Retinal pigment epithelial cell (primary cell): ENCODE results near the gene MTPN.

Experiments
- DNase-seq: peaks from one replicate; pipeline ENCODE4 v3.0.0-alpha.2; 2010; ENCODE audit warnings: low read depth
- H3K4me3 ChIP-seq: 2 replicates; pipeline ENCODE4 v1.5.1; 2011; ENCODE audit warnings: mild to moderate bottlenecking, low read length, control low read depth, moderate library complexity
- TF ChIP-seq, protein P1 (sequence below): conservative IDR thresholded peaks from 2 replicates; pipeline ENCODE4 v1.5.1; 2011; ENCODE audit warnings: low read depth, low read length, control low read depth, inconsistent platforms

Gene MTPN

DNA sequence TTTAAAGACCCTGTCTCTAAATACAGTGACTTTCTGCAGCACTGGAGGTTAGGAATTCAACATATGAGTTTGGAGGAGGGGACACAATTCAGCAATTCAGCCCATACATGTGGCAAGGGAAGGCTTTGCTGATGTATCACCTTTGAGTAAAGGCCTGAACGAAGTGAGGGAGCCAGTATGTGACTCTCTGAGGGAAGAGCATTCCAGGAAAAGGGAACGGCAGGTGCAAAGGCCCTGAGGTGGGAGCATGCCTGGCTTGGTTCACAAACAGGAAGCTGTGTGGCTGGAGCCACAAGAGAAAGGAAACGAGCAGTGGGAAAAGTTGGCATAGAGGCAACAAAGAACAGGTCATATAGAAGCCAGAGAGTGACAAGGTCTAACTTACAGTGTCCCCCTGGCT lies 72.9 kb downstream of the MTPN start:
- no peak overlapping the region for H3K4me3 ChIP-seq
- TF ChIP-seq, protein P1, sequence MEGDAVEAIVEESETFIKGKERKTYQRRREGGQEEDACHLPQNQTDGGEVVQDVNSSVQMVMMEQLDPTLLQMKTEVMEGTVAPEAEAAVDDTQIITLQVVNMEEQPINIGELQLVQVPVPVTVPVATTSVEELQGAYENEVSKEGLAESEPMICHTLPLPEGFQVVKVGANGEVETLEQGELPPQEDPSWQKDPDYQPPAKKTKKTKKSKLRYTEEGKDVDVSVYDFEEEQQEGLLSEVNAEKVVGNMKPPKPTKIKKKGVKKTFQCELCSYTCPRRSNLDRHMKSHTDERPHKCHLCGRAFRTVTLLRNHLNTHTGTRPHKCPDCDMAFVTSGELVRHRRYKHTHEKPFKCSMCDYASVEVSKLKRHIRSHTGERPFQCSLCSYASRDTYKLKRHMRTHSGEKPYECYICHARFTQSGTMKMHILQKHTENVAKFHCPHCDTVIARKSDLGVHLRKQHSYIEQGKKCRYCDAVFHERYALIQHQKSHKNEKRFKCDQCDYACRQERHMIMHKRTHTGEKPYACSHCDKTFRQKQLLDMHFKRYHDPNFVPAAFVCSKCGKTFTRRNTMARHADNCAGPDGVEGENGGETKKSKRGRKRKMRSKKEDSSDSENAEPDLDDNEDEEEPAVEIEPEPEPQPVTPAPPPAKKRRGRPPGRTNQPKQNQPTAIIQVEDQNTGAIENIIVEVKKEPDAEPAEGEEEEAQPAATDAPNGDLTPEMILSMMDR = no peak
- no peak for DNase-seq

DNA sequence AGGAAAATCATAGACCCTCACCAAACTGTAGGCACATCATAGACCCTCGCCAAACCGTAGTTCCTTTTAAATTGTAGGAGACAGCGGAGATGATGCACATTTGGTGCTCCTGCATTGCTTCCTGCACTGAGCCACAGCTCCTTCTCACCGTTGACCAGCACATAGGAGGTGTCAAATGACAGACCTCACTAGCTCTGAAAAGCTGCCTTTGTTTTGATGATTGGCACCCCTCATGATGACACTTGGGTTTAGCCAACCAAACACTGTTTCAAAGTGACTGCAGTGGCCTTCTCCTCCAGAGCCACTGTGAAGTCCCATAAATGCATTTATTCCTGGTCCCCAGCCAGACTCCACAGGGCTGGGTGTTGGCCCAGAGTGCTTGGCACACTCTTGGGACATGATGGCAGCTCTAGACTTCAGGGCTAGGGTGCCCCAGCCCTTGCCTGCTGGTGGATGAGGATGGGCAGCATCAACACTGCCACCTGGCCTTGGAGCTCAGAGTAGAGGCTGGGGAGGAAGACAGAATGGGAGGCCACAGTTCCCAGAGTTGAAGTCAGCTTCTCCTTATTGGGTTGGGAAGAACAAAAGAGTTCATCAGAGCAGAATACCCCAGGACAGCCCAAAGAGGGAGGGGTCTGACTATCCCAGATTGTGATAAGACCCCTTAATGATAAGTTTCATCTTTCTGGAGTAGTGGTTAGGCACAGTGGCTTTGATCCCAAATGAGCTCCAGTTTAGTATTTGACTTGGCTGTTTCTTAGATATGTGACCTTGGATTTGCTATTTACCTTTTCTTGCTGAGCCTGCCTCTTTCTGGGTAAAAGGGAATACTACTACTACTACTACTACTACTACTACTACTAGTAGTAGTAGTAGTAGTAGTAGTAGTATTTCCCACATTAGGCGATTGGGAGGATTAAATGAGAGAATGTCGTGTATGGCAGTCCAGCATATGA lies 75.3 kb downstream of the MTPN start:
- TF ChIP-seq, protein P1 = no peak
- no peak for DNase-seq
- H3K4me3 ChIP-seq = no peak overlapping the region

DNA sequence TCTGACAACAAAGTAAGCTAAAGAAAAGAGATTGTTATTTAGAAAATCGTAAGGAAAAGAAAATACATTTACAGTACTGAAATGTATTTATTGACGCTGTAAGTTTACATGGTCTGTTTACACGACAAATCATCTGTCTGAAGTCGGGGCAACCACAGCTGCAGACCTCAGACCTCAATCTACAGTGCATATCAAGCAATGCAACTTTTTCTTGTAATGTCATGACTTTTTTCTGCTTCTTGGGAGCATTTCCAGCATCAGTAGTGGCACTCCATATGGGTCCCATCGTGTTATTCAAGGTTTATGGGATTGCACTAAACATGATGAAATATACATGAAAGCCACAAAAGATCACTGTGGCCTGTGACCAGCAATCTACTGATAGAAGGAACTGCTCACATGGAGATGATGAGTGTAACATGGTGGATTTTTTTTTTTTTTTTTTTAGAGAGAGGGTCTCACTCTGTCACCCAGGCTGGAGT lies 77.1 kb downstream of the MTPN start:
- TF ChIP-seq, protein P1 = no peak
- no peak for DNase-seq
- H3K4me3 ChIP-seq = no peak overlapping the region

DNA sequence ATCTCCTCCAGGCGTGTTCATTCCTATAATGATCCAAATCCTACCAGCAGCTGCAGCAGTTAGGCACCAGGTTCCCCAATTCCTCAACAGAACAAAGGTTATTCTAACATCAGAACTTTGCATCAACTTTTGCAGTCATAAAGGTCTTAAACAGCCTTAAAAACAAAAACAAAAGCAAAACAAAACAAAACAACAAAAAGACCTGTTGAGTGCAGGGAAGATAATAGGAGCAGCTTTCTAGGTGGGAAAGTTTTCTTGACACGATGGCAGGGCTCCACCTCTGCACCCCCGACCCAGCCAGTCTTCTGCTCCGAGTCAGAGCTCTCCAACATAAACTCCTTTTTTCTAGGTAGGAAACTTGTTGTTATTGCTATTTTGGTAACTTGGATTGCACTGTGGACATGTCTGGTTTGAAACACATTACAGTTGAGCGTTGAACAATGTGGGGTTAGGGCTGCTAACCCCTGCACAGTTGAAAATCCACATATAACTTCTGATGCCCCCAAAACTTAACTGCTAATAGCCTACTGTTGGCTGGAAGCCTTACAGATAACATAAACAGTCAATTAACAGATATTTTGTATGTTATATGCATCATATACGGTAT lies 77.6 kb downstream of the MTPN start:
- TF ChIP-seq, protein P1 = no peak
- no peak for DNase-seq
- H3K4me3 ChIP-seq = no peak overlapping the region

DNA sequence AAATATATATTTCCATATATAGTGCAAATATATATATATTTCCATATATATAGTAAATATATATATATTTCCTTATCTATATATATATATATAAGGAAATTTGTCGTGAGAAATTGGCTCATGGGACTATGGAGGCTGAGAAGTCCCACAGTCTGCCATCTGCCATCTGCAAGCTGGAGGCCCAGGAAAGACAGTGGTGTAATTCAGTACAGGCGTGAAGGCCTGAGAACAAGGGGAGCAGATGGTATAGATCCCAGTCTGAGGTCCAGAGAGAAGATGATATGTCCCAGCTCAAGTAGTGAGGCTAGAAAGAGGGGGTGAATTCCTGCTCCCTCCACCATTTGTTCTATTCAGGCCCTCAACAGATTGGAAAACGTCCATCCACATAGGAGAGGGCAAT lies 78.9 kb downstream of the MTPN start:
- no peak overlapping the region for H3K4me3 ChIP-seq

DNA sequence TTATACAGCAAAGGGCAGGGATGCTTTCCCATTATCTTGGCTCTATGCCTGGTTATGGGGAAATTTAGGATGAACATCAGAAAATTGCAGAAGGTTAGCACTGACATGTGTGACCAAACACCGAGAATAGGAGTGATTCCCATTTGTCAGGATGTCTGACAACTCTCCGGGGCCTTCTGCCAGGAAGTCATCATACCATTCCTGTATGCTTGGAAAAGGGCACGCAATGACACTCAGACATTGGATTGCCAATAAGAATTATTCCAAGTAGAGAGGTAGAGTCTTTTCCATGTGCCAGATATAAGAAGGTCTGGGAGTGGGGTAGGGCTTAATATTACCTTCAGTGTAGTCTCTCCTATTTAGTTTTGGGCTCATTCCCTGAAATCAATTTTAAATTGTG lies 82.3 kb downstream of the MTPN start:
- DNase-seq = no peak
- no peak overlapping the region for H3K4me3 ChIP-seq
- TF ChIP-seq, protein P1 = no peak

More for the DNA sequence above, 78.9 kb downstream of the MTPN start:
- TF ChIP-seq, protein P1 = no peak
- DNase-seq = no peak
